Stomach (tissue), 9 donors: ENCODE measurements around the gene TADA3. TPM values are rescaled to one million over a fixed set of nuclear protein-coding genes. Genes with fewer than 3 reads are reported as not detected.

Source experiments
- DNase-seq, 2 donors: peaks; one replicate each; pipeline versions ENCODE4 v3.0.0 to v3.0.0-alpha.2; 2013 to 2019
- H3K27ac ChIP-seq, 5 donors: fragments of 200-600 bp in 4 of 5; sonication (generic) in 4 of 5; one replicate each; pipeline ENCODE4 v1.5.1; 2013 to 2019; ENCODE audit warnings: mild to moderate bottlenecking in 1 of 5, moderate library complexity in 1 of 5
- H3K27me3 ChIP-seq, 3 donors: fragments of 200-600 bp; sonication (generic); one replicate each; pipeline ENCODE4 v1.5.1; 2017 to 2019; ENCODE audit warnings: mixed run types in 1 of 3
- H3K36me3 ChIP-seq, 4 donors: fragments of 200-600 bp; sonication (generic); 1 replicate in 3 of 4; 2 replicates in 1 of 4; pipeline ENCODE4 v1.5.1; 2016 to 2019
- H3K4me1 ChIP-seq, 4 donors: fragments of 200-600 bp; sonication (generic); one replicate each; pipeline ENCODE4 v1.5.1; 2016 to 2019
- H3K4me3 ChIP-seq, 4 donors: fragments of 200-600 bp; sonication (generic) in 3 of 4; one replicate each; pipeline ENCODE4 v1.5.1; 2016 to 2019; ENCODE audit warnings: mild to moderate bottlenecking in 1 of 4
- H3K9me3 ChIP-seq, 4 donors: fragments of 200-600 bp; sonication (generic); one replicate each; pipeline ENCODE4 v1.5.1; 2016 to 2019
- CTCF ChIP-seq, 7 experiments: fragments of 450-650 bp in 4 of 7; fragments of 200-600 bp in 3 of 7; sonication (generic) in 3 of 7; IDR thresholded peaks; one replicate each; pipeline ENCODE4 v1.5.1; 2016 to 2019; ENCODE audit warnings: antibody characterized with exemption in 7 of 7, control low read depth in 2 of 7, mild to moderate bottlenecking in 1 of 7
- EP300 ChIP-seq: sonication (generic); formaldehyde crosslinking; IDR thresholded peaks from one replicate; pipeline ENCODE4 v1.6.1; 2017; ENCODE audit warnings: antibody characterized with exemption
- POLR2A ChIP-seq, 4 donors: fragments of 450-650 bp; IDR thresholded peaks; one replicate each; pipeline ENCODE4 v1.6.1; 2016; ENCODE audit warnings: antibody characterized with exemption in 4 of 4, control low read depth in 2 of 4, mild to moderate bottlenecking in 1 of 4, moderate library complexity in 1 of 4
- POLR2AphosphoS5 ChIP-seq, 3 donors: sonication (generic); formaldehyde crosslinking; IDR thresholded peaks; one replicate each; pipeline ENCODE4 v1.6.1; 2016; ENCODE audit warnings: antibody characterized with exemption in 3 of 3
- WGBS, 5 donors: extraction: QIAGEN DNeasy Blood & Tissue Kit in 3 of 5; methylation state at CpG; one replicate each; pipeline versions ENCODE4 v1.1.5 to v1.1.7; 2013 to 2018; 5-methylcytosine and 5-hydroxymethylcytosine counted together
- intact Hi-C: fragments of 100-400 bp; cut with DNase I; formaldehyde crosslinking; loops from one replicate; pipeline ENCODE4 v1.15.1; 2023; ENCODE audit warnings: low total_unique reads
- polyA plus RNA-seq, 3 donors: library from polyadenylated mRNA; stranded (reverse); fragments of 200-250 nt; gene quantifications; one replicate each; pipeline ENCODE4 v1.2.3, GENCODE V29; 2013
- total RNA-seq, 5 donors: library from RNA; depleted of rRNA; stranded (reverse); fragments of >200 nt; gene quantifications; one replicate each; pipeline versions ENCODE4 v1.1.0 to v1.2.3, GENCODE V29; 2014 to 2016
- donor health status: healthy with polysubstance abuse.
- donor health status: Bipolar disorder and iron deficiency.
- donor health status: healthy.

Gene TADA3
- total and polyA plus RNA-seq, 8 donors = 29.2 to 62.6 (median 40.8) TPM

GRCh38 chr3:9786209-9786739, 6.0 kb downstream of the TADA3 start:
- H3K36me3 ChIP-seq = peaks cover 50 to 97% (median 95%) of the 10 kb centered on the region in 4 donors
- no peak for DNase-seq

GRCh38 chr3:9785602-9786001, 6.7 kb downstream of the TADA3 start:
- peaks cover 57 to 100% (median 99%) of the 10 kb centered on the region in 4 donors for H3K36me3 ChIP-seq
- no peak overlapping the region for H3K27ac ChIP-seq
- intact Hi-C loops = no loop called here
- peaks cover 0 to 14% (median 4%) of the 10 kb centered on the region in 4 donors for H3K4me1 ChIP-seq
- no peak overlapping the region for H3K4me3 ChIP-seq
- no peak for TF ChIP-seq EP300
- no peaks in the 10 kb centered on the region for H3K9me3 ChIP-seq
- H3K27me3 ChIP-seq = no peaks in the 10 kb centered on the region
- DNase-seq = no peak
- 58 to 76% (median 66%) methylated on average over 7 of the region's 7 CpGs for WGBS, 5 donors

More at GRCh38 chr3:9786209-9786739, 6.0 kb downstream of the TADA3 start:
- Histone ChIP-seq H3K27me3 (no peaks in the 10 kb centered on the region), H3K4me1 (peaks cover 3 to 14% (median 10%) of the 10 kb centered on the region in 4 donors), H3K27ac (no peak overlapping the region), H3K9me3 (no peaks in the 10 kb centered on the region), H3K4me3 (no peak overlapping the region)
- intact Hi-C loops = no loop called here
- WGBS, 5 donors = 87 to 95% (median 91%) methylated on average over 5 to 7 of the region's 7 CpGs
- TF ChIP-seq EP300 = no peak
- no peak for TF ChIP-seq CTCF (IDR thresholded peaks at IDR 0.05)
- no peak for TF ChIP-seq POLR2AphosphoS5 (IDR thresholded peaks at IDR 0.05)
- no peak for TF ChIP-seq POLR2A (IDR thresholded peaks at IDR 0.05)

- no peak for TF ChIP-seq POLR2AphosphoS5 (IDR thresholded peaks at IDR 0.05)
- no peak for TF ChIP-seq POLR2A (IDR thresholded peaks at IDR 0.05)
- no peak for TF ChIP-seq EP300
- TF ChIP-seq CTCF (IDR thresholded peaks at IDR 0.05) = no peak
- Histone ChIP-seq H3K9me3 (no peaks in the 10 kb centered on the region), H3K4me1 (peaks cover 0 to 15% (median 0%) of the 10 kb centered on the region in 4 donors), H3K27ac (no peak overlapping the region), H3K36me3 (peaks cover 62 to 100% (median 99%) of the 10 kb centered on the region in 4 donors), H3K4me3 (no peak overlapping the region), H3K27me3 (no peaks in the 10 kb centered on the region)
- 95 to 98% (median 97%) methylated on average over 4 of the region's 4 CpGs for WGBS, 5 donors
- intact Hi-C loops = no loop called here
- DNase-seq = no peak
Observed at GRCh38 chr3:9784965-9785364, 7.3 kb downstream of the TADA3 start.

- peaks cover 0 to 22% (median 4%) of the 10 kb centered on the region in 4 donors for H3K4me1 ChIP-seq
- H3K27me3 ChIP-seq = no peaks in the 10 kb centered on the region
- no peak for DNase-seq
- H3K27ac ChIP-seq = no peak overlapping the region
- no peaks in the 10 kb centered on the region for H3K9me3 ChIP-seq
- no peak overlapping the region for H3K4me3 ChIP-seq
- H3K36me3 ChIP-seq = peaks cover 52 to 100% (median 98%) of the 10 kb centered on the region in 4 donors
- intact Hi-C loops = no loop called here
- TF ChIP-seq POLR2A (IDR thresholded peaks at IDR 0.05) (no peak), EP300 (no peak), CTCF (IDR thresholded peaks at IDR 0.05) (no peak), POLR2AphosphoS5 (IDR thresholded peaks at IDR 0.05) (no peak)
- 91 to 100% (median 97%) methylated on average over 3 to 14 of the region's 14 CpGs for WGBS, 5 donors
Observed at GRCh38 chr3:9783954-9784353, 8.3 kb downstream of the TADA3 start.

GRCh38 chr3:9782770-9783169, 9.5 kb downstream of the TADA3 start:
- H3K4me1 ChIP-seq = peaks cover 0 to 29% (median 4%) of the 10 kb centered on the region in 4 donors
- H3K9me3 ChIP-seq = no peaks in the 10 kb centered on the region
- DNase-seq = no peak
- H3K36me3 ChIP-seq = peaks cover 49 to 89% (median 87%) of the 10 kb centered on the region in 4 donors
- intact Hi-C loops = no loop called here
- 31 to 50% (median 45%) methylated on average over 3 of the region's 3 CpGs for WGBS, 5 donors
- H3K27ac ChIP-seq = no peak overlapping the region
- no peak overlapping the region for H3K4me3 ChIP-seq
- no peaks in the 10 kb centered on the region for H3K27me3 ChIP-seq
- no peak for TF ChIP-seq EP300
- no peak for TF ChIP-seq CTCF (IDR thresholded peaks at IDR 0.05)
- no peak for TF ChIP-seq POLR2AphosphoS5 (IDR thresholded peaks at IDR 0.05)
- no peak for TF ChIP-seq POLR2A (IDR thresholded peaks at IDR 0.05)
